ENCODE data around the gene RFX2. TPM values are rescaled to one million over a fixed set of nuclear protein-coding genes. Genes with fewer than 3 reads are reported as not detected.

Gene RFX2
- total and polyA plus RNA-seq, 9 of the 15 experiments (the other 6 are each of a cell fraction or from before 2014, with no cell fraction given) = 3.6 to 18.7 (median 8.7) TPM

GRCh38 chr19:6048793-6049405 is 61.4 kb downstream of the RFX2 start:
- Histone ChIP-seq H3K9me1 (ENCODE audit: control insufficient read depth, insufficient read depth, low read length) (no peaks in the 10 kb centered on the region), H3K27ac (ENCODE audit: extremely low read depth, low read depth, low read length) (no peak overlapping the region), H3K4me2 (ENCODE audit: insufficient read depth, low read length) (peak overlapping the region; percentile 51; the same call in 1 of the 2 replicates), H3K36me3 (ENCODE audit: control insufficient read depth, insufficient read depth, low read length) (no peaks in the 10 kb centered on the region), H3K27me3 (ENCODE audit: control insufficient read depth in 2 of 2, insufficient read depth in 2 of 2, low read length in 2 of 2) (no peaks in the 10 kb centered on the region), H2AFZ (ENCODE audit: low read depth, low read length) (peak overlapping the region; percentile 67; the same call in 1 of the 2 replicates), H3K79me2 (ENCODE audit: control insufficient read depth, insufficient read depth, low read length) (no peaks in the 10 kb centered on the region; the same call in 2 of the 3 replicates), H3K9me3 (replicated peaks; ENCODE audit: control insufficient read depth, insufficient read depth, low read depth, low read length) (no peaks in the 10 kb centered on the region), H3K4me1 (replicated peaks in 1 of 2; ENCODE audit: control insufficient read depth in 2 of 2, insufficient read depth in 2 of 2, low read length in 2 of 2) (peaks cover 4 to 9% of the 10 kb centered on the region in 2 experiments; a peak in 3 of 5 replicates), H4K20me1 (replicated peaks; ENCODE audit: control insufficient read depth, insufficient read depth, low read length) (no peaks in the 10 kb centered on the region), H3K9ac (ENCODE audit: insufficient read depth in 1 of 2, low read depth in 2 of 2, low read length in 2 of 2) (no peak overlapping the region; a peak in 1 of 4 replicates), H3K4me3 (no peak overlapping the region)
- FAIRE-seq = peak; percentile 88
- no TSS peak for BruUV-seq (replicated peaks)
- CTCF ChIA-PET (ENCODE audit: low intra/inter-chr PET ratio) = interaction anchor here (0.6 to 6.0 kb wide), 8 partner anchors 33 to 815 kb away, joined by 3 to 152 read pairs (median 5); partner anchors contain the start of genes CATSPERD and LONP1
- ATAC-seq = peak; percentile 100
- DNase-seq (ENCODE audit: extremely low read depth in 1 of 4, low spot score in 3 of 4) = peak; percentile 83 to 89 (median 85)
- in situ Hi-C loops (cut with MboI) = loop anchor here (5.0 kb wide), 1 partner anchor 253 kb away; no protein-coding TSS in a partner anchor
- WGBS (ENCODE audit: insufficient coverage, low coverage, missing lambda C conversion rate) = 16% methylated on average over 15 of the region's 15 CpGs
- intact Hi-C loops (cut with micrococcal nuclease) = loop anchor here (1.0 to 10.0 kb wide), 4 partner anchors 62 to 816 kb away; no protein-coding TSS in a partner anchor
- POLR2A ChIA-PET = interaction anchor here (1.3 kb wide), 2 partner anchors 60 to 77 kb away, joined by 3 to 5 read pairs; no protein-coding TSS in a partner anchor
- TF ChIP-seq RHOXF2B (CRISPR knock-in tag; conservative IDR thresholded peaks at IDR 0.05) (no peak), ZNF277 (CRISPR knock-in tag; IDR thresholded peaks at IDR 0.05; ENCODE audit: borderline replicate concordance) (no peak), SRSF3 (IDR thresholded peaks at IDR 0.05; ENCODE audit: insufficient read depth, low read length) (no peak), ATF3 (IDR thresholded peaks at IDR 0.05) (no peak), ATF3 (CRISPR knock-in tag; conservative IDR thresholded peaks at IDR 0.05) (no peak), CCNT2 (IDR thresholded peaks at IDR 0.05; ENCODE audit: borderline replicate concordance, extremely low read depth, insufficient read length, low read depth, low read length) (no peak), HIVEP1 (CRISPR knock-in tag; IDR thresholded peaks at IDR 0.05) (no peak), DEAF1 (CRISPR knock-in tag; IDR thresholded peaks at IDR 0.05) (peak; percentile 80), MBD1 (CRISPR knock-in tag; IDR thresholded peaks at IDR 0.05) (no peak), CBX2 (IDR thresholded peaks at IDR 0.05; ENCODE audit: insufficient read depth, low read length, poor library complexity, severe bottlenecking) (no peak), SMAD2 (IDR thresholded peaks at IDR 0.05; ENCODE audit: low read depth, low read length) (no peak), TARDBP (IDR thresholded peaks at IDR 0.05) (no peak), TRIM25 (IDR thresholded peaks at IDR 0.05; ENCODE audit: borderline replicate concordance) (no peak)
